ENCODE results near the gene RNFT2. TPM values are rescaled to one million over a fixed set of nuclear protein-coding genes. Genes with fewer than 3 reads are reported as not detected.

RNFT2 gene
- total RNA-seq, 1 experiment from 2014 or later: 12.6 TPM

DNA sequence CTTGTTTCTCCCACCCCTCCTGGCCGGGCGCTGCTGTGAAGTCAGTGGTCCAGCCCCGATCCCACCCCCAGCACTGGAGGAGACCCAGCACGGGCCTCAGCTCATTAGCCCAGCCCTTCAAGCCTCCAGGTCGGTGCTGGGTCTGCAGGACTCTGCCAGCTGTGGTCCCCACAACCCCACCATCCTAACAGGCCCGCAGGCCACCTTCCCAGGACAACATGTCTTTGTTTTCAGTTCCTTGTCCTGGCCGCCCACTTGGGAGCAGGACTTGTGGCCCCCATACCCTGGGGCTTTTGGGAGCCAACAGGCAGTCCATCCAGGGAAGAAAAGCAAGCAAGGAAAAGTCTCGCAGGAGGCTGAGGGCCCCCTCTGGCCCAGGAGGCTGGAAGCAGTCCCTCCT, 83.2 kb downstream of the RNFT2 start:
- Histone ChIP-seq H3K9me3 (ENCODE audit: low read length) (no peaks in the 10 kb centered on the region), H3K79me2 (ENCODE audit: low read length) (peaks cover 9% of the 10 kb centered on the region; the same call in 1 of the 2 replicates), H3K4me1 (ENCODE audit: insufficient read depth, low read length) (peaks cover 9% of the 10 kb centered on the region), H3K36me3 (ENCODE audit: low read depth, low read length) (no peaks in the 10 kb centered on the region), H2AFZ (ENCODE audit: low read length) (no peak overlapping the region), H3F3A (ENCODE audit: low read length, unreplicated experiment) (no peaks in the 10 kb centered on the region), H3K9me2 (replicated peaks; ENCODE audit: low read length) (no peaks in the 10 kb centered on the region), H3K27me3 (ENCODE audit: low read length) (no peaks in the 10 kb centered on the region), H4K20me1 (ENCODE audit: low read length) (no peaks in the 10 kb centered on the region), H3K27ac (ENCODE audit: low read length) (no peak overlapping the region), H3K9ac (ENCODE audit: low read length) (no peak overlapping the region), H3K4me2 (ENCODE audit: low read length) (no peak overlapping the region), H3K4me3 (ENCODE audit: low read length) (no peak overlapping the region)
- no peak for DNase-seq
- no peak for TF ChIP-seq EZH2 (IDR thresholded peaks at IDR 0.05; ENCODE audit: low read length, unreplicated experiment)
- intact Hi-C loops (cut with micrococcal nuclease): no loop called here
- ChIA-PET CTCF (no interaction called here), POLR2A (ENCODE audit: unreplicated experiment) (no interaction called here)
- BruUV-seq (replicated peaks): no TSS peak
- no peak for ATAC-seq

DNA sequence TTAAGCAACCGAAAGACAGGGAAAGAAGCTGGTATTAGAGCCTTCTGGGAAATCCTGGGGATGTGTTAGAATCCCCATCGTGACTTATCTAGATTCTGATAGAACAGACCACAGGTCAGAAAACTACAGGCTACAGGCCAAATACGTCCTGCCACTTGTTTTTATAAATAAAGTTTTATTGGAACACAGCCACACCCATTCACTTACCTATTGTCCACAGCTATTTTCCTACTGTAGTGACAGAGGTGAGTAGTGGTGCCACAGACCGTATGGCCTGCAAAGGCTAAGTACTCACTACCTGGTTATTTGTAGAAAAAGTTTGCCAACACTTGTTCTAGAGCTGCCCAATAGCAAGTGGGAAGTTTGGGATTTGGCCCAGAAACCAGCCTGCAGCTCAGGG, 89.3 kb downstream of the RNFT2 start:
- Histone ChIP-seq H3K27ac (ENCODE audit: low read length) (no peak overlapping the region), H3K9ac (ENCODE audit: low read length) (no peak overlapping the region), H3K9me2 (replicated peaks; ENCODE audit: low read length) (no peaks in the 10 kb centered on the region), H2AFZ (ENCODE audit: low read length) (no peak overlapping the region), H3K27me3 (ENCODE audit: low read length) (no peaks in the 10 kb centered on the region), H3F3A (ENCODE audit: low read length, unreplicated experiment) (no peaks in the 10 kb centered on the region), H3K79me2 (ENCODE audit: low read length) (no peaks in the 10 kb centered on the region), H4K20me1 (ENCODE audit: low read length) (no peaks in the 10 kb centered on the region), H3K9me3 (ENCODE audit: low read length) (no peaks in the 10 kb centered on the region), H3K36me3 (ENCODE audit: low read depth, low read length) (no peaks in the 10 kb centered on the region), H3K4me1 (ENCODE audit: insufficient read depth, low read length) (no peaks in the 10 kb centered on the region), H3K4me3 (ENCODE audit: low read length) (no peak overlapping the region), H3K4me2 (ENCODE audit: low read length) (no peak overlapping the region)
- TF ChIP-seq EZH2phosphoT487 (IDR thresholded peaks at IDR 0.05; ENCODE audit: borderline replicate concordance, low read length) (no peak), EZH2 (IDR thresholded peaks at IDR 0.05; ENCODE audit: low read length, unreplicated experiment) (no peak)
- TF ChIP-seq, protein P1, sequence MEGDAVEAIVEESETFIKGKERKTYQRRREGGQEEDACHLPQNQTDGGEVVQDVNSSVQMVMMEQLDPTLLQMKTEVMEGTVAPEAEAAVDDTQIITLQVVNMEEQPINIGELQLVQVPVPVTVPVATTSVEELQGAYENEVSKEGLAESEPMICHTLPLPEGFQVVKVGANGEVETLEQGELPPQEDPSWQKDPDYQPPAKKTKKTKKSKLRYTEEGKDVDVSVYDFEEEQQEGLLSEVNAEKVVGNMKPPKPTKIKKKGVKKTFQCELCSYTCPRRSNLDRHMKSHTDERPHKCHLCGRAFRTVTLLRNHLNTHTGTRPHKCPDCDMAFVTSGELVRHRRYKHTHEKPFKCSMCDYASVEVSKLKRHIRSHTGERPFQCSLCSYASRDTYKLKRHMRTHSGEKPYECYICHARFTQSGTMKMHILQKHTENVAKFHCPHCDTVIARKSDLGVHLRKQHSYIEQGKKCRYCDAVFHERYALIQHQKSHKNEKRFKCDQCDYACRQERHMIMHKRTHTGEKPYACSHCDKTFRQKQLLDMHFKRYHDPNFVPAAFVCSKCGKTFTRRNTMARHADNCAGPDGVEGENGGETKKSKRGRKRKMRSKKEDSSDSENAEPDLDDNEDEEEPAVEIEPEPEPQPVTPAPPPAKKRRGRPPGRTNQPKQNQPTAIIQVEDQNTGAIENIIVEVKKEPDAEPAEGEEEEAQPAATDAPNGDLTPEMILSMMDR (conservative IDR thresholded peaks at IDR 0.05; ENCODE audit: low read depth, low read length): no peak
- DNase-seq (no peak), ATAC-seq (no peak)
- BruUV-seq (replicated peaks): no TSS peak
- POLR2A ChIA-PET (ENCODE audit: unreplicated experiment): no interaction called here
- CTCF ChIA-PET: no interaction called here
- intact Hi-C loops (cut with micrococcal nuclease): no loop called here

- BruUV-seq (replicated peaks): no TSS peak
Measured at GRCh38 chr12:116832353-116832752, 94.2 kb downstream of the RNFT2 start.

More at GRCh38 chr12:116832353-116832752, 94.2 kb downstream of the RNFT2 start:
- no peak overlapping the region for H3K4me2 ChIP-seq (ENCODE audit: low read length)
- no peaks in the 10 kb centered on the region for H3F3A ChIP-seq (ENCODE audit: low read length, unreplicated experiment)
- no peak overlapping the region for H3K9ac ChIP-seq (ENCODE audit: low read length)
- no peak for DNase-seq
- ChIA-PET POLR2A (ENCODE audit: unreplicated experiment) (no interaction called here), CTCF (no interaction called here)
- H2AFZ ChIP-seq (ENCODE audit: low read length): no peak overlapping the region
- H3K79me2 ChIP-seq (ENCODE audit: low read length): no peaks in the 10 kb centered on the region
- no peaks in the 10 kb centered on the region for H3K4me1 ChIP-seq (ENCODE audit: insufficient read depth, low read length)
- no peaks in the 10 kb centered on the region for H3K27me3 ChIP-seq (ENCODE audit: low read length)
- no peaks in the 10 kb centered on the region for H4K20me1 ChIP-seq (ENCODE audit: low read length)
- TF ChIP-seq EZH2phosphoT487 (IDR thresholded peaks at IDR 0.05; ENCODE audit: borderline replicate concordance, low read length) (no peak), EZH2 (IDR thresholded peaks at IDR 0.05; ENCODE audit: low read length, unreplicated experiment) (no peak)
- TF ChIP-seq, protein P1 (conservative IDR thresholded peaks at IDR 0.05; ENCODE audit: low read depth, low read length): no peak
- no peak for ATAC-seq
- no peak overlapping the region for H3K27ac ChIP-seq (ENCODE audit: low read length)
- no peak overlapping the region for H3K4me3 ChIP-seq (ENCODE audit: low read length)
- H3K9me2 ChIP-seq (replicated peaks; ENCODE audit: low read length): no peaks in the 10 kb centered on the region
- no peaks in the 10 kb centered on the region for H3K36me3 ChIP-seq (ENCODE audit: low read depth, low read length)
- intact Hi-C loops (cut with micrococcal nuclease): no loop called here
- H3K9me3 ChIP-seq (ENCODE audit: low read length): no peaks in the 10 kb centered on the region

Data from PC-3 (cell line).